CD14-positive monocyte (primary cell): ENCODE measurements around the gene ANKRD33. TPM values are rescaled to one million over a fixed set of nuclear protein-coding genes. Genes with fewer than 3 reads are reported as not detected.

Experiments
- DNase-seq, 3 donors: peaks; one replicate each; pipeline ENCODE4 v3.0.0-alpha.2; 2011 to 2022
- H2AFZ ChIP-seq: 2 replicates; pipeline ENCODE4 v1.6.0; 2012; ENCODE audit warnings: mild to moderate bottlenecking, low read depth, low read length, inconsistent platforms; ENCODE audit not compliant: insufficient read depth, poor library complexity, severe bottlenecking
- H3K27ac ChIP-seq, 2 donors: 1 replicate in 1 of 2; 2 replicates in 1 of 2; pipeline ENCODE4 v1.5.1; 2012 to 2013; ENCODE audit warnings: low read length in 2 of 2, control low read depth in 1 of 2, inconsistent platforms in 1 of 2, low read depth in 1 of 2, mild to moderate bottlenecking in 1 of 2
- H3K27me3 ChIP-seq, 2 donors: one replicate each; pipeline versions ENCODE4 v1.6.0 to v1.6.1; 2011 to 2013; ENCODE audit warnings: low read length in 2 of 2; ENCODE audit not compliant: control insufficient read depth in 2 of 2, insufficient read depth in 2 of 2
- H3K36me3 ChIP-seq, 2 donors: replicated peaks in 1 of 2; 1 replicate in 1 of 2; 2 replicates in 1 of 2; pipeline versions ENCODE4 v1.5.1 to v1.6.1; 2012 to 2013; ENCODE audit warnings: low read length in 2 of 2, control low read depth in 1 of 2, inconsistent platforms in 1 of 2, mild to moderate bottlenecking in 1 of 2; ENCODE audit not compliant: insufficient read depth in 2 of 2, control insufficient read depth in 1 of 2
- H3K4me1 ChIP-seq, 2 donors: 1 replicate in 1 of 2; 2 replicates in 1 of 2; pipeline versions ENCODE4 v1.5.1 to v1.6.1; 2012 to 2013; ENCODE audit warnings: low read length in 2 of 2, control low read depth in 1 of 2, inconsistent platforms in 1 of 2, mild to moderate bottlenecking in 1 of 2, moderate library complexity in 1 of 2; ENCODE audit not compliant: insufficient read depth in 2 of 2, control insufficient read depth in 1 of 2
- H3K4me2 ChIP-seq: replicated peaks from 2 replicates; pipeline ENCODE3; 2012; ENCODE audit warnings: low read length, moderate library complexity, mild to moderate bottlenecking; ENCODE audit not compliant: poor library complexity, severe bottlenecking; ENCODE audit errors: extremely low read depth
- H3K4me3 ChIP-seq, 3 experiments: fragments of 200-600 bp in 1 of 3; sonication (generic) in 1 of 3; replicated peaks in 1 of 3; 1 replicate in 2 of 3; 2 replicates in 1 of 3; pipeline ENCODE4 v1.5.1; 2011 to 2013; ENCODE audit warnings: low read length in 3 of 3, mild to moderate bottlenecking in 3 of 3, control low read depth in 2 of 3, low read depth in 2 of 3, inconsistent platforms in 1 of 3, moderate library complexity in 1 of 3
- H3K79me2 ChIP-seq: 2 replicates; pipeline ENCODE4 v1.6.0; 2012; ENCODE audit warnings: mild to moderate bottlenecking, control low read depth, inconsistent platforms, low read length, moderate library complexity; ENCODE audit not compliant: insufficient read depth
- H3K9ac ChIP-seq: 2 replicates; pipeline ENCODE4 v1.6.0; 2017; ENCODE audit warnings: low read length, mild to moderate bottlenecking; ENCODE audit not compliant: insufficient read depth, poor library complexity, severe bottlenecking
- H3K9me3 ChIP-seq, 2 donors: replicated peaks in 1 of 2; 1 replicate in 1 of 2; 2 replicates in 1 of 2; pipeline versions ENCODE4 v1.5.1 to v1.6.1; 2012 to 2013; ENCODE audit warnings: low read length in 2 of 2, control low read depth in 1 of 2; ENCODE audit not compliant: control insufficient read depth in 1 of 2, insufficient read depth in 1 of 2
- H4K20me1 ChIP-seq: 2 replicates; pipeline ENCODE4 v1.6.0; 2012; ENCODE audit warnings: mild to moderate bottlenecking, low read length, control low read depth, moderate library complexity; ENCODE audit not compliant: insufficient read depth
- H3K27ac Mint-ChIP-seq, 7 donors: one replicate each; pipeline ENCODE4 v1.8.0; 2020; ENCODE audit warnings: mild to moderate bottlenecking in 7 of 7, mixed read lengths in 7 of 7, moderate library complexity in 6 of 7, inconsistent platforms in 2 of 7
- H3K27me3 Mint-ChIP-seq, 3 donors: one replicate each; pipeline ENCODE4 v1.8.0; 2021 to 2022; ENCODE audit warnings: low read depth in 3 of 3, mild to moderate bottlenecking in 3 of 3, mixed read lengths in 3 of 3, moderate library complexity in 3 of 3, inconsistent platforms in 1 of 3
- H3K36me3 Mint-ChIP-seq, 2 donors: one replicate each; pipeline ENCODE4 v1.8.0; 2020; ENCODE audit warnings: mixed read lengths in 2 of 2, inconsistent platforms in 1 of 2, mild to moderate bottlenecking in 1 of 2
- H3K4me1 Mint-ChIP-seq: one replicate; pipeline ENCODE4 v1.8.0; 2020; ENCODE audit warnings: mild to moderate bottlenecking, mixed read lengths
- H3K4me3 Mint-ChIP-seq, 2 donors: one replicate each; pipeline ENCODE4 v1.8.0; 2020; ENCODE audit warnings: mild to moderate bottlenecking in 2 of 2, mixed read lengths in 2 of 2, moderate library complexity in 1 of 2
- H3K9me3 Mint-ChIP-seq, 7 donors: one replicate each; pipeline ENCODE4 v1.8.0; 2020 to 2022; ENCODE audit warnings: mixed read lengths in 7 of 7, mild to moderate bottlenecking in 6 of 7, moderate library complexity in 6 of 7, inconsistent platforms in 2 of 7
- CTCF ChIP-seq: fragments of 200-600 bp; IDR thresholded peaks from one replicate; pipeline ENCODE4 v1.8.0; 2022; ENCODE audit warnings: antibody characterized with exemption, mild to moderate bottlenecking
- WGBS: methylation state at CpG from one replicate; pipeline ENCODE4 v1.1.5; 2013; ENCODE audit warnings: missing lambda C conversion rate; ENCODE audit not compliant: insufficient coverage; 5-methylcytosine and 5-hydroxymethylcytosine counted together
- intact Hi-C, 2 donors: fragments of 100-400 bp; cut with micrococcal nuclease; formaldehyde crosslinking; loops; one replicate each; pipeline versions ENCODE4 v1.15.0 to v1.15.1; 2023
- polyA plus RNA-seq, 3 donors: library from polyadenylated mRNA; depleted of rRNA in 1 of 3; unstranded in 2 of 3; stranded (reverse) in 1 of 3; fragments of 300-500 nt in 2 of 3; fragments of >200 nt in 1 of 3; fragmentation: Illumina TruSeq in 2 of 3; gene quantifications; 1 replicate in 2 of 3; 2 replicates in 1 of 3; pipeline ENCODE4 v1.2.3, GENCODE V29; 2012 to 2021

The ANKRD33 gene
- polyA plus RNA-seq, 3 donors: 0.07 TPM; not detected in 2

GRCh38 chr12:51921017-51921725 is 33.3 kb downstream of the ANKRD33 start:
- no peak overlapping the region for H3K4me3 Mint-ChIP-seq
- H3K79me2 ChIP-seq: no peaks in the 10 kb centered on the region
- no peak overlapping the region for H3K27ac ChIP-seq
- H3K4me3 ChIP-seq: no peak overlapping the region
- peaks cover 38% of the 10 kb centered on the region for H3K4me1 Mint-ChIP-seq
- H3K9me3 Mint-ChIP-seq: peaks cover 0 to 3% (median 0%) of the 10 kb centered on the region in 7 donors
- H2AFZ ChIP-seq: no peak overlapping the region
- H4K20me1 ChIP-seq: no peaks in the 10 kb centered on the region
- no peak overlapping the region for H3K27ac Mint-ChIP-seq
- peaks cover 6 to 29% of the 10 kb centered on the region in 2 donors for H3K36me3 Mint-ChIP-seq
- no peak overlapping the region for H3K9ac ChIP-seq
- peaks cover 21 to 25% of the 10 kb centered on the region in 2 donors for H3K4me1 ChIP-seq
- DNase-seq: no peak
- peaks cover 0 to 19% of the 10 kb centered on the region in 2 donors for H3K36me3 ChIP-seq
- no peaks in the 10 kb centered on the region for H3K9me3 ChIP-seq
- peaks cover 4 to 7% (median 6%) of the 10 kb centered on the region in 3 donors for H3K27me3 Mint-ChIP-seq
- TF ChIP-seq CTCF: no peak
- intact Hi-C loops: loop anchor here (5.0 kb wide), 3 partner anchors 34 to 61 kb away; partner anchors contain the start of gene ANKRD33 (in 1 of the 2)
- H3K4me2 ChIP-seq: no peak overlapping the region
- H3K27me3 ChIP-seq: no peaks in the 10 kb centered on the region
- 95% methylated on average over 7 of the region's 7 CpGs for WGBS

DNA sequence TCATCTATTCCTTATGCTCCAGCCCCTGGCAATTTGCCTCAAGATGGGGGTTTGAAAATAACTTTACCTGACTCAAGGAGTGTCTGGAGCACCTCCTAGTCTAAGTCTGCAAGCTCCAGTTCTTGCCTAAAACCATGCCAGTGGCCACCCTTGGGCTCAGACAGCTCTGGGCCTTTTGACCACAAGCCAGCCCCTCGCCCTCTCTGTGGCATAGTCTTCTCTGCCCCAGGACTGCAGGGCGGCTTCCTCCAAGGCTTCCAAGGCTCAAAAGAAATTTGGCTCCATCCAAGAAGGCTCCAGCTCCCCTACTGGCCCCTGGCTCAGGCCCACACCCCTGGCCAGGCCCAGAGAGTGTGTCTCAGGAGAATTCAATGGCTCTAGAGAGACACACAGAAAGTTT is 34.2 kb downstream of the ANKRD33 start:
- Mint-ChIP-seq H3K27me3 (peaks cover 3 to 7% (median 4%) of the 10 kb centered on the region in 3 donors), H3K4me1 (peaks cover 38% of the 10 kb centered on the region), H3K36me3 (peaks cover 6 to 26% of the 10 kb centered on the region in 2 donors), H3K9me3 (peaks cover 0 to 3% (median 0%) of the 10 kb centered on the region in 7 donors), H3K27ac (peak overlapping the region; percentile 42 to 97 (median 93)), H3K4me3 (peak overlapping the region in 1 of 2 donors; percentile 71)
- peak overlapping the region; percentile 89 to 92 for H3K27ac ChIP-seq
- H3K79me2 ChIP-seq: no peaks in the 10 kb centered on the region
- intact Hi-C loops: loop anchor here (5.0 kb wide), 3 partner anchors 35 to 60 kb away; partner anchors contain the start of gene ANKRD33 (in 1 of the 2)
- peak overlapping the region; percentile 70 for H3K4me2 ChIP-seq
- no peaks in the 10 kb centered on the region for H4K20me1 ChIP-seq
- no peaks in the 10 kb centered on the region for H3K27me3 ChIP-seq
- no peak overlapping the region for H3K9ac ChIP-seq
- peaks cover 21 to 25% of the 10 kb centered on the region in 2 donors for H3K4me1 ChIP-seq
- TF ChIP-seq CTCF: no peak
- H3K36me3 ChIP-seq: peaks cover 0 to 19% of the 10 kb centered on the region in 2 donors
- WGBS: 94% methylated on average over 2 of the region's 2 CpGs
- no peak for DNase-seq
- no peaks in the 10 kb centered on the region for H3K9me3 ChIP-seq
- H3K4me3 ChIP-seq: peak overlapping the region in 1 of 3 experiments; percentile 60
- H2AFZ ChIP-seq: peak overlapping the region; percentile 72
